Stimulated activated CD8-positive, alpha-beta memory T cell treated with anti-CD3 and anti-CD28 coated beads, Interleukin-4, amount 100 ng/mL, for 1 hour (primary cell): ENCODE measurements around the gene ECE2.
"Not testable (repeated sequence)": the region's sequence is repeated elsewhere in the genome, so short reads cannot be mapped to it uniquely, and the experiment has no call there.

Source experiments
- DNase-seq, 2 donors: peaks; one replicate each; pipeline ENCODE4 v3.0.0-alpha.2; 2020; ENCODE audit warnings: low read depth in 2 of 2, low spot score in 1 of 2

The ECE2 gene

DNA sequence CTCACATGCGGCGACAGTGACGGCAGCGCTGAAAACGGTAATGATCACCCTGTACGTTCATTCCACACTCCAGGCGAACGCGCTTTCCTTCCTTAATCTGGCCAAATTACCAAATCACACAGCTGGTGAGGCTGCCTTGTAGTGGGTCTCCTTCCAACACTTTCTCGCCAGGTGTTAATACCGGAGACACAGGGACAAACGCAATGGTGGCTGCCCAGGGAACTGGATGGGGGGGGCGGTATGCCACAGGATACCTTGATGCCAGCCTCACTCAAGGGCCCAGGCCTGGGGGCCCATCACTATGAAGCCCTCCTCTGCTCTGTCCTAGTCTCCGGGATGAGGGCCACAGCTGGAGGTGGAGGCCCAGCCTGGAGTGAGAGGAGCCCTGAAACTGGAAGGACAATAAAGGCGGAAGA, 13.1 kb upstream of the ECE2 start:
- DNase-seq: no peak

DNA sequence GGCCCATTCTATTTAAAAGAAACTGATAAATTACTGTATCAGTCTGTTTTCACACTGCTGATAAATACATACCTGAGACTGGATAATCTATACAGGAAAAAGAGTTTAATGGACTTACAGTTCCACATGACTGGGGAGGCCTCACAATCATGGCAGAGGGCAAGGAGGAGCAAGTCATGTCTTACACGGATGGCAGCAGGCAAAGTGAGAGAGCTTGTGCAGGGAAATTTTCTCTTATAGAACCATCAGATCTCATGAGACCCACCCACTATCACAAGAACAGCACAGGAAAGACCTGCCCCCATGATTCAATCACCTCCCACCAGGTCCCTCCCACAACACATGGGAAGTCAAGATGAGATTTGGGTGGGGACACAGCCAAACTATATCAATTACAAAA, 8.6 kb upstream of the ECE2 start:
- not testable (repeated sequence) for DNase-seq

DNA sequence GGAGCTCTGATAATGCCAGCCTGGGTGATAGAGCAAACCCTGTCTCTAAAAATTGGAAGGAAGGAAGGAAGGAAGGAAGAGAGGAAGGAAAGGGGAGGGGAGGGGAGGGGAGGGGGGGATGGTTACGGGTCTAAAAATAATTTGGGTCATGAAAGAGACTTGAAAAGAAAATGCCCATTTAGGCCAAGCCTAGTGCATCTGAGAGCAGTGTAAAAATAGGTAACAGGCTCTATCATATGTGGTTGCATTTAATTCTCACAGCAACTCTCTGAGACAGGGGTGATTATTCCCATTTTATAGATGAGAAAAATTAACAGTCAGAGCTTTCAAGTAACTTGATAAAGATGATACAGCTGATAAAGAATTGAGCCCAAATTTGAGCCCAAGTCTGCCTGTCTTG, 3.6 kb upstream of the ECE2 start:
- no peak for DNase-seq

DNA sequence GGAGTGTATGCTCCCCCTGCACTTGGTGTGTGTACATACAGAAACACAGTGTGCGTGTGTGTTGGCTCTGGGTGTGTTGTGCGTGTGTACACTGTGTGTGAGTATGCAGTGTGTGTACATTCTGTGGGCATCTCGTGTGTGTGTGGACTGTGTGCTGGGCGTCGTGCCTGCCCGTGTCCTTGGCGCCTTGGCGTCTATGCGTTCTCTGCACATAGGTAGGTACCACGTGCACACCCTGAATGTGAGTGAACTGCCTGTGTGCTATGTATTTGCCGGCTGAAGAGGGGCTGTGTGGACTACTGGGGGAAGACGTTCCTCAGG, 481 bp upstream of the ECE2 start:
- DNase-seq: no peak

DNA sequence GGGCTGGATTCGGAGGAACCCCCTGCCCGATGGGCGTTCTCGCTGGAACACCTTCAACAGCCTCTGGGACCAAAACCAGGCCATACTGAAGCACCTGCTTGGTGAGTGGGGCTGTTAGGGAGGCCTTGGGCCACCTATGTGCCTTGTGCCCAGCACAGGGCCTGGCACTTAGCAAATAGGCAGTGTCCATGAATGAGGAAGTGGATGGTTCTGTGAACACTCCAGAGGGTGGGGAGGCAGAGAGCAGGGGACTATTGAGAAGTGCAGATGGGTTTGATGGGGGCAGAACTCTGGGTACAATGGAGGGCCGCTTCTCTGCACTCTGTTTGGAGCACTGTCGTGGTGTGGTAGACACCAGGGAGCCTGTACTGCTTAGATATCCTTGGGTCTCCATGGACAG, 1.5 kb downstream of the ECE2 start:
- DNase-seq: no peak

DNA sequence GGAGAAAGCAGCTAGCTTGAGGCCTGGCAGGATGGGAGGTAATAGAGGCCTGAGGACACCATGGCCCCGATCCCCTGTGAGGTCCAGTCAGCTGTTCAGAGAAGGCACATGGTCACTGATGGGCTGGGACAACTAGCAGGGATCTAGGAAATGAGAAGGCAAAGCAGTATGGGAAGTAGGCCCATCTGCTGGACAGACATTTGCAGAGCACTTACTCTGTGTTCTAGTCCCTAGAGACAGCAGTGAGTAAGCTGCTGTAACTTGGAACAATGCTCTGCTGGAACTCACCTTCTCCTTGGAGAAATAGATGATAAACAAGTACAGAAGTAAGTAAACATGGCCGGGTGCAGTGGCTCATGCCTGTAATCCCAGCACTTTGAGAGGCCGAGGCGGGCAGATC, 7.1 kb downstream of the ECE2 start:
- no peak for DNase-seq

DNA sequence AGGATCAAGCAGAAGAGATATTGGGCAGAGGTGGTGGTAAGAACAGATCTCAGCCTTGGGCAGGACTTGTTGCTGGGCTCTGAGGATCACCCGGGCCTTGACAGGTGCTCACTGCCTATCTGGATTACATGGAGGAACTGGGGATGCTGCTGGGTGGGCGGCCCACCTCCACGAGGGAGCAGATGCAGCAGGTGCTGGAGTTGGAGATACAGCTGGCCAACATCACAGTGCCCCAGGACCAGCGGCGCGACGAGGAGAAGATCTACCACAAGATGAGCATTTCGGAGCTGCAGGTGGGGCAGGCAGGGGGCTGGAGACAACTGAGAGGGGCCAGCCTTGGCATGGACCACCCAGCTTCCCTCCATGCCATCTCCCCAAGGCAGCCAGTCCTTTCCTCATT, 7.9 kb downstream of the ECE2 start:
- no peak for DNase-seq

DNA sequence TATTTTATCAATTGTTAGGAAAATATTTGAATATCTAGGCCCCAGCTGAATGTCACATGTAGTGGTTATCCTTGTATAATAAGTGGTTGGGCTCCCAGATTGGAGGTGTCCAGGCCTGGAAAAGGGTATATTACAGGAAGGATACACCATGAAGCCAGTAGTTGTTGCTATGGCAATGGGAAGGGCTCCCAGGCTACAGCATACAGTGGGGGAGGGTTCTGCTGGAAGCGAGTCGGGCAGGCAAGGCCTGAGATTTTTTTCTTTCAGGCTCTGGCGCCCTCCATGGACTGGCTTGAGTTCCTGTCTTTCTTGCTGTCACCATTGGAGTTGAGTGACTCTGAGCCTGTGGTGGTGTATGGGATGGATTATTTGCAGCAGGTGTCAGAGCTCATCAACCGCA, 8.9 kb downstream of the ECE2 start:
- DNase-seq: no peak

DNA sequence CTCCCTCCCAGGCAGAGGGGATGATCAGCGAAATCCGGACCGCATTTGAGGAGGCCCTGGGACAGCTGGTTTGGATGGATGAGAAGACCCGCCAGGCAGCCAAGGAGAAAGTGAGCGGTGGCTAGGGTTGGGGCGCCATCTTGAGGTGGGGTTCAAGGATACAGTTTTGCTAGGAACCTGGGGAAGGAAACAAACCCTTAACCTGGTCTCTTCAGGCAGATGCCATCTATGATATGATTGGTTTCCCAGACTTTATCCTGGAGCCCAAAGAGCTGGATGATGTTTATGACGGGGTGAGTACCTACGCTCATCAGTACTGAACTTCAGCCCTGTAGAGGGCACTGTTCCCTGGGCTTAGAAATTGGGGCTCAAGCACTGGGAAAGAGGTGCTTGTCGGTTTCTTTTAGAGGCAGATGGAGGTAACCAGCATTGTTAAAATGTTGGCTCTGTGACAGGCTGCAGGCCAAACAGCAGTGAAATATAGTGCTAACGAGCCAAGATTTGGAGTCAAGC, 13.7 kb downstream of the ECE2 start:
- peak in 1 of 2 donors; percentile 27 for DNase-seq

DNA sequence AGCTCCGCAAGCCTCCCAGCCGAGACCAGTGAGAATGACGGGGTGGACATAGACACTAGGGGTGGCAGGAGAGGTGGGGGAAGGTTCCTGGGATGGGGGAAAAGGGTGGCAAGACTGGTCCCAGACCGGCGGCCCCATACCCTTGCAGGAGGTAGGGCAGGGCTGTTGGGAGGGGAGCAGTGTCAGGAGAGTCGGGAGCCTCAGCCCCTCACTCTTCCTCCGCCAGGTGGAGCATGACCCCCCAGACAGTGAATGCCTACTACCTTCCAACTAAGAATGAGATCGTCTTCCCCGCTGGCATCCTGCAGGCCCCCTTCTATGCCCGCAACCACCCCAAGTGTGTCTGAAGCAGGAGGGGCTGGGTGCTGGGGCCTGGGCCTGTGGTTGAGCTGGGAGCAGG, 14.5 kb downstream of the ECE2 start:
- DNase-seq: no peak

DNA sequence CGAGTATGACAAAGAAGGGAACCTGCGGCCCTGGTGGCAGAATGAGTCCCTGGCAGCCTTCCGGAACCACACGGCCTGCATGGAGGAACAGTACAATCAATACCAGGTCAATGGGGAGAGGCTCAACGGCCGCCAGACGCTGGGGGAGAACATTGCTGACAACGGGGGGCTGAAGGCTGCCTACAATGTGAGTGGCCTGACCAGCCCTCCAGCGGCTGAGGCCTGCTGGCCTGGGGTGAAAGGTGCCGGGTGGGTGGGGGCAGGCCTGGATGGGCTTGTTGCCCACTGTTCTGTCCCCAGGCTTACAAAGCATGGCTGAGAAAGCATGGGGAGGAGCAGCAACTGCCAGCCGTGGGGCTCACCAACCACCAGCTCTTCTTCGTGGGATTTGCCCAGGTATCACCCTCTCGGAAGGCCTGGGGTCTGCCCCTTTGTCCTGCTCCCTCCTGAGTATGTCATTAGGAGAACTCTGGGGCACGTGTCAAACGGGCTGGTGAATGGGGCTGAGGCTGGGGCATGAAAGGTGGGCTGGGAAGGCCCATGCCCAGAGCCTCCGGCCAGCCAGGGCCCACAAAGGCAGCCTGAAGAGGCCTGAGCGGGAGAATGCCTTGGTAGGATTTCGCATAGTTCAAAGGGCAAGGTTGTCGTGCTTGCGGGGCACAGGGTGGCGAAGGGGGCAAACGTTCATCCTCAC, 15.4 kb downstream of the ECE2 start:
- DNase-seq: no peak

DNA sequence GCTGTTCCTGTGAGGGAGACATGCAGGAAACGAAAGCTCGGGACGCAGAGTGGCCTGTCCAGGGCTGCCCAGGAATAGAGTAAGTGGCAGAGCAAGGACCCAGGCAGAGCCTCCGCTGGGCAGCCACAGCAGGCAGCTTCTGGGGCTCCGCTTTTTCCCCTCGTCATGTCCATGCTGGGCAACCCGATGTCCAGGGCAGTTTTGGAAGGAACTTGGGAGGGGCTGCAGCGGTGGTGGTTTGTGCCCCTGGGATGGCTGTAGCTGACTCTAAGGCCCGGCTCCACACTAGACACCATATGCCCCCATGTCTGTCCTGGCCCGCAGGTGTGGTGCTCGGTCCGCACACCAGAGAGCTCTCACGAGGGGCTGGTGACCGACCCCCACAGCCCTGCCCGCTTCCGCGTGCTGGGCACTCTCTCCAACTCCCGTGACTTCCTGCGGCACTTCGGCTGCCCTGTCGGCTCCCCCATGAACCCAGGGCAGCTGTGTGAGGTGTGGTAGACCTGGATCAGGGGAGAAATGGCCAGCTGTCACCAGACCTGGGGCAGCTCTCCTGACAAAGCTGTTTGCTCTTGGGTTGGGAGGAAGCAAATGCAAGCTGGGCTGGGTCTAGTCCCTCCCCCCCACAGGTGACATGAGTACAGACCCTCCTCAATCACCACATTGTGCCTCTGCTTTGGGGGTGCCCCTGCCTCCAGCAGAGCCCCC, 16.1 kb downstream of the ECE2 start:
- DNase-seq: no peak

DNA sequence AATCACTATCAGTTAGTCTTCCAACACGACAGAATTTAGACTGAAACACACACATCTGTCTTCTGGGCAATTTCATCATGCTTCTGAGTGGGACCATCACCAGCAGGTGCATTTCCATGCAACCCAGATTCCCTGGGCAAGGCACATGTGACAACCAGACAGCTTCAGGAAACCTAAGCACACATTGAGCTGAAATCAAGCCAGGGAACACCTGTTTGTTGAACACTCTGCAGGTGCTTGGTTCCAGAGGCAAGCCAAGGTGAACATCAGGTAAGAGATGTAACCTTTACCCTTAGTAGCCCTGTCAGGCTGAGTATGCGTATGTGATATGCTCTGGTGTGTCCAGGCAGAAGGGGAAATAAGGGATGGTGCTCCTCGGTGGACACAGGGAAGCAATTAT, 19.9 kb downstream of the ECE2 start:
- DNase-seq: no peak

DNA sequence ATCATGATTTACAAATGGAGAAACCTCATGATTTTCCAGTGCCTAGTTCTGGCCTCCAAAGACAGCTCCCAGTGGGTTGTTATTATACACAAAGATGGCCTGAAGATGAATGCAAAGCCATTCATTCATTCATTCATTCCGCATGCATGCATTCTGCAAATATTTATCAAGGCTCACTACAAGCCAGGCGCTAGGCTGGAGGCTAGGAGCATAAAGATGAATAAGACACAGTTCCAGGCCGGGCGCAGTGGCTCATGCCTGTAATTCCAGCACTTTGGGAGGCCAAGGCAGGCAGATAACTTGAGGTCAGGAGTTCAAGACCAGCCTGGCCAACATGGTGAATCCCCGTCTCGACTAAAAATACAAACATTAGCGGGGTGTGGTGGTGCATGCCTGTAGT, 20.8 kb downstream of the ECE2 start:
- DNase-seq: no peak

DNA sequence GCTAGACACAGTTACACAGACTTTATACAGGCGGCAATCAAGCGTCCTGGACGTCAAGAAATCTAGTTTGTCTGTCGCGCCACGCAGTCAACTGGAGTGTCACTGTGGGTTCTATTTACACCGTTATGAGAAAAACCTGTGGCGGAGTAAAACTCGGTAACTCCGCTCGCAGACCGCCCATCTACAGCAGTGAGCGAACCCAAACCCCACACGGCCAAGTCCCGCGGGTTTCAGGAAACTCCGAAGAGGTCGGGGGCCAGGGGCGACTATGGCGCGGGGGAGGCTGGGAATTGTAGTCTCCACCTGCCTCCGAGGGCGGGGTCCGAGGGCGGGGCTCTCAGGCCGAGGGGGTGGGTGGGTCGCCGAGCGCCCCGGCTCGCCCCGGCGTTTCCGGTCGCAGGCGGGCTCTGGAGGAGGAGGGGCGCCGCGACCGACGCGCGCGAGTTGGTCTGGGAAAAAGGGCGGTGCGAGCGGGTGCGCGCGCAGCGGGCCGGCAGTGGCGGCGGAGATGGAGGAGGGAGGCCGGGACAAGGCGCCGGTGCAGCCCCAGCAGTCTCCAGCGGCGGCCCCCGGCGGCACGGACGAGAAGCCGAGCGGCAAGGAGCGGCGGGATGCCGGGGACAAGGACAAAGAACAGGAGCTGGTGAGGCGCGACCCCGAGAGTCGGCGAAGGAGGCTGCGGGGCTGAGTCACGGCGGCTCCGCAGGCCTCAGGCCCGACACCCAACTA, 23.1 kb downstream of the ECE2 start, which contains the start of gene PSMD2:
Gene PSMD2 (plus strand): TSS at position 483 of the 729 bp plus-strand sequence. CDS start 26 bp downstream, at position 509.
- DNase-seq: peak; percentile 91 to 97

DNA sequence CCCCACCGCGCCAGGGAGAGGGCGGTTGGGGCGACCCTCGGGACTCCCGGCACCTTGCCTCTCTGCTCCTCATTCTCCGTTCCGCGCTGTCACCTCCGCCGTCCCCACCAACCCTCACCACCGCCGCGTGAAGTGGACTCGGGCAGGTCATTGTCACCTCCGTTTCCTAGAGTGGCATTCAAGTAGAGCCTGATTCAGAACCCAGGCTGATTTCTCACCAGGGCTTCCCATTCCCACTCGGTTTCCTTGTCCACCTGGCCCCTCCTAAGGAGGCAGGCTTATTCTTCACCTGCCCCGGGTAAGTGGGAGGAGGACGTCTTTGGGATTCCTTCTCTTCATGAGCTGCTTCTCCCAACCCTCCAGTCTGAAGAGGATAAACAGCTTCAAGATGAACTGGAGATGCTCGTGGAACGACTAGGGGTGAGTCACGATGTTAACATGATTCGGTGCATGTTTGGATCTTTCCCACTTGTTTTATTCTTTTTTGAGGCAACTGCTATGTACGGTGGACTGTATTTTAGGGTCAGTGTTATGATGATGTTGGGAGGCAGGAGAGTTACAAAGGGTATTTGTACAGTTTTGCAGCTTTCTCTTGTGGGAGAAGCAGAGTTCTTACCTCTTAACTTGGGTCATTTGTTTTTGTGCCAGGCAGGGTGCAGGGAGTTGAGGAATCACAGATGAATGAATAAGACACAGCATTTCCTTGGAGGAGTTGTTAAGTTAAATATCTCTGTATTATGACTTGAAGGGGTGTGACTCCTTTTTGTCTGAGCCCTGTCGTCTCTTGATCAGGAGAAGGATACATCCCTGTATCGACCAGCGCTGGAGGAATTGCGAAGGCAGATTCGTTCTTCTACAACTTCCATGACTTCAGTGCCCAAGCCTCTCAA, 23.9 kb downstream of the ECE2 start:
- no peak for DNase-seq

DNA sequence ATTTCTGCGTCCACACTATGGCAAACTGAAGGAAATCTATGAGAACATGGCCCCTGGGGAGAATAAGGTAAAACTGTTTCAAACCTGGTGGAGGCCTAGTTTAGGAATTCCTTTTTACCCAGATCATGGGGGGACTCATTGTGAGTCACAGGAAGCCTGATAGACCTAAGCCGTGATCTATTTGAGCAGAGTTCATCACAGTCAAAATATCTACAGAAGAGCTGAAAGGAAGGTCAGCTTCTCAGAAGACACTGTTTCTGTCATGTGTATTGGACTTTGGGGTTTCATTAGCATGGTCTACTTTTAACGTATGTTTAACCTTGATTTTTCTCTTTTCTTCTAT, 24.5 kb downstream of the ECE2 start:
- no peak for DNase-seq

DNA sequence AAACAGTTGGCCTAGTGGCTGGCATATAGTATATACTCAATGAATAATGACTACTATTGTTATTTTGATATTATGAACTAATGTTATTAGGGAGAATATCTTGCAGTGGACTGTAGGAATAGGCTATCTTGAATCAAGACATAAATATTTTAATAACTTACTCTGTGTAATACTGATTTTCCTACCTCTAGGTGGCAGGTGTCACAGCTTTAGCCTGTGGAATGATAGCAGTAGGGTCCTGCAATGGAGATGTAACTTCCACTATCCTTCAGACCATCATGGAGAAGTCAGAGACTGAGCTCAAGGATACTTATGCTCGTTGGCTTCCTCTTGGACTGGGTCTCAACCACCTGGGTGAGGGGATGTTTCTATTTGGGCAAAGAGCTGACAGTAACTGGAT, 29.8 kb downstream of the ECE2 start:
- no peak for DNase-seq

DNA sequence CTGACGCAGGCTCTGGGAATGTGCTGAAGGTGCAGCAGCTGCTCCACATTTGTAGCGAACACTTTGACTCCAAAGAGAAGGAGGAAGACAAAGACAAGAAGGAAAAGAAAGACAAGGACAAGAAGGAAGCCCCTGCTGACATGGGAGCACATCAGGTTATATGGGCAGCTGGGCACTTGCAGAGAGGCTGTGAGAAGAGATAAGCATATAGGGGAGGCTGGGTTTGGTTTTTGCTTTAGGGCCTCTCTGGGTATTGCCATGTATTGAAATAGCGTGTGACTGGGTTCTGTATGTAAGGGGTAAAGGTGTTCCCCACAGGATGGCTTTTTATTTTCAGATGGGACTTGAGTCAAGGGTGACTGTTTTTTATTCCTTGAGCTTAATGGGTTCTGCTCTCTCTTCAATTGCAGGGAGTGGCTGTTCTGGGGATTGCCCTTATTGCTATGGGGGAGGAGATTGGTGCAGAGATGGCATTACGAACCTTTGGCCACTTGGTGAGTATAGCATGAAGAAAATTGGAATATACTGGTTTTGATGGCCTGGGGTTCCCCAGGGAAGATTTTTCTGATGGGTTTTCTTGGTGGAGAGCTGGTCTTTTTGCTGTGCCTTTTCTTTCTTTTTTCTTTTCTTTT, 30.6 kb downstream of the ECE2 start:
- DNase-seq: no peak

DNA sequence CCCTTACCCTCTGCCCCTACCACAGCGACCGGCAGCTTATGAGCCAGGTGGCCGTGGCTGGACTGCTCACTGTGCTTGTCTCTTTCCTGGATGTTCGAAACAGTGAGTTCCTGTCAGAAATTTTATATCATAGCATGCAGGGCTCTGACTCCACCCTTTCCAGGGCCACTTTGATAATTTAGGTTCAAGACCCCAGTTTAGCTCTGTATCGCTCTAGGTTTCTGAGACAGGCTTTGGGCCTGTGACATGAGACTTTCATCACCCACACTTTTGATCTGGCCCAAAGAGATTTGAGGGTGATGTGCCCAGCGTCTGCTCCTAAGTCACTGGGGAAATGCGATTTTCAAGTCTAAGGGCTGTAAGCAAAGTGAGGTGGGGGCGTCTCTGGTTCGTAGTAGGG, 32.1 kb downstream of the ECE2 start:
- DNase-seq: no peak

DNA sequence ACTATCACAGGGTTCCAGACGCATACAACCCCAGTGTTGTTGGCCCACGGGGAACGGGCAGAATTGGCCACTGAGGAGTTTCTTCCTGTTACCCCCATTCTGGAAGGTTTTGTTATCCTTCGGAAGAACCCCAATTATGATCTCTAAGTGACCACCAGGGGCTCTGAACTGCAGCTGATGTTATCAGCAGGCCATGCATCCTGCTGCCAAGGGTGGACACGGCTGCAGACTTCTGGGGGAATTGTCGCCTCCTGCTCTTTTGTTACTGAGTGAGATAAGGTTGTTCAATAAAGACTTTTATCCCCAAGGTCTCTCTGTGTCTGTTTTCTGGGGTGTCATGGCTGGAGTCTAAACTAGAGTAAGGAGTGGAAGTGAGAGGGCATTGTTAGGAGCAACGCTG, 32.9 kb downstream of the ECE2 start:
- no peak for DNase-seq
